DND-41 (cell line): Measurements from ENCODE around the gene OR6C68.

Experiments
- CTCF ChIP-seq: IDR thresholded peaks from 2 replicates; pipeline ENCODE4 v1.5.1; 2012; ENCODE audit warnings: borderline replicate concordance, low read length, moderate library complexity, mild to moderate bottlenecking; ENCODE audit not compliant: poor library complexity, severe bottlenecking; ENCODE audit errors: extremely low read depth
- EZH2 ChIP-seq: IDR thresholded peaks from 3 replicates; pipeline ENCODE4 v1.6.1; 2012; ENCODE audit warnings: borderline replicate concordance, low read depth, mild to moderate bottlenecking, moderate library complexity, low read length, inconsistent platforms; ENCODE audit not compliant: severe bottlenecking

GRCh38 chr12:55445357-55445756 lies 46.8 kb upstream of the OR6C68 start:
- TF ChIP-seq CTCF, result no peak
- TF ChIP-seq EZH2, result no peak
